H9 (cell line): Measurements from ENCODE around the gene P4HTM. TPM values are rescaled to one million over a fixed set of nuclear protein-coding genes. Genes with fewer than 3 reads are reported as not detected.

ENCODE experiments used
- DNase-seq: peaks from one replicate; pipeline ENCODE4 v3.0.0-alpha.2; 2017
- H2AFZ ChIP-seq: one replicate; pipeline ENCODE4 v1.6.1; 2013; ENCODE audit warnings: mild to moderate bottlenecking, low read length, control low read depth, moderate library complexity
- H2AK5ac ChIP-seq: 2 replicates; pipeline ENCODE4 v1.6.1; 2013; ENCODE audit warnings: low read length, control low read depth, mixed read lengths; ENCODE audit not compliant: insufficient read length
- H2BK120ac ChIP-seq: one replicate; pipeline ENCODE4 v1.6.1; 2013; ENCODE audit warnings: low read depth, mild to moderate bottlenecking, low read length, control low read depth, inconsistent platforms; ENCODE audit not compliant: poor library complexity, severe bottlenecking
- H2BK12ac ChIP-seq: 2 replicates; pipeline ENCODE4 v1.6.1; 2013; ENCODE audit warnings: low read length, control low read depth, mixed read lengths, low read depth; ENCODE audit not compliant: insufficient read length
- H2BK15ac ChIP-seq: 2 replicates; pipeline ENCODE4 v1.6.1; 2013; ENCODE audit warnings: low read depth, low read length, control low read depth
- H2BK20ac ChIP-seq: one replicate; pipeline ENCODE4 v1.6.1; 2013; ENCODE audit warnings: low read depth, mild to moderate bottlenecking, low read length, control low read depth, inconsistent platforms; ENCODE audit not compliant: poor library complexity, severe bottlenecking
- H2BK5ac ChIP-seq: 2 replicates; pipeline ENCODE4 v1.6.1; 2013; ENCODE audit warnings: low read length, control low read depth, mixed read lengths; ENCODE audit not compliant: insufficient read length
- H3K14ac ChIP-seq: 2 replicates; pipeline ENCODE4 v1.6.1; 2013; ENCODE audit warnings: low read length, control low read depth; ENCODE audit not compliant: insufficient read depth
- H3K18ac ChIP-seq: 2 replicates; pipeline ENCODE4 v1.6.1; 2013; ENCODE audit warnings: low read depth, mild to moderate bottlenecking, mixed read lengths, low read length, control low read depth; ENCODE audit not compliant: insufficient read length
- H3K23ac ChIP-seq: 2 replicates; pipeline ENCODE4 v1.6.1; 2013; ENCODE audit warnings: low read length, control low read depth, mixed read lengths, low read depth; ENCODE audit not compliant: insufficient read length
- H3K23me2 ChIP-seq: 2 replicates; pipeline ENCODE4 v1.6.1; 2013; ENCODE audit warnings: low read depth, mild to moderate bottlenecking, mixed read lengths, low read length, control low read depth; ENCODE audit not compliant: insufficient read length, poor library complexity, severe bottlenecking
- H3K27ac ChIP-seq: 2 replicates; pipeline ENCODE4 v1.5.1; 2013; ENCODE audit warnings: low read length, control low read depth, mixed read lengths, low read depth; ENCODE audit not compliant: insufficient read length
- H3K27me3 ChIP-seq: 2 replicates; pipeline ENCODE4 v1.6.1; 2013; ENCODE audit warnings: low read length, control low read depth, inconsistent platforms; ENCODE audit not compliant: insufficient read depth
- H3K4ac ChIP-seq: 2 replicates; pipeline ENCODE4 v1.6.1; 2013; ENCODE audit warnings: low read depth, mild to moderate bottlenecking, control low read depth, inconsistent platforms, low read length, moderate library complexity
- H3K4me1 ChIP-seq: 2 replicates; pipeline ENCODE4 v1.6.1; 2013; ENCODE audit warnings: low read length, control low read depth, inconsistent platforms; ENCODE audit not compliant: insufficient read depth
- H3K4me2 ChIP-seq: 2 replicates; pipeline ENCODE4 v1.6.1; 2013; ENCODE audit warnings: low read length, control low read depth, mixed read lengths; ENCODE audit not compliant: insufficient read length, insufficient read depth
- H3K56ac ChIP-seq: 2 replicates; pipeline ENCODE4 v1.6.1; 2013; ENCODE audit warnings: low read depth, mild to moderate bottlenecking, mixed read lengths, low read length, control low read depth; ENCODE audit not compliant: insufficient read length
- H3K79me1 ChIP-seq: 2 replicates; pipeline ENCODE4 v1.6.1; 2013; ENCODE audit warnings: low read depth, mild to moderate bottlenecking, moderate library complexity, low read length, control low read depth, inconsistent platforms; ENCODE audit not compliant: insufficient read depth, poor library complexity, severe bottlenecking
- H3K79me2 ChIP-seq: 2 replicates; pipeline ENCODE4 v1.6.1; 2013; ENCODE audit warnings: low read length, control low read depth, inconsistent platforms; ENCODE audit not compliant: insufficient read depth
- H3K9ac ChIP-seq: 2 replicates; pipeline ENCODE4 v1.6.1; 2013; ENCODE audit warnings: low read length, control low read depth, mixed read lengths; ENCODE audit not compliant: insufficient read length; ENCODE audit errors: extremely low read depth
- H3K9me3 ChIP-seq: one replicate; pipeline ENCODE4 v1.6.1; 2013; ENCODE audit warnings: low read depth, low read length, inconsistent platforms; ENCODE audit not compliant: control insufficient read depth
- H3T11ph ChIP-seq: one replicate; pipeline ENCODE4 v1.6.1; 2013; ENCODE audit warnings: mild to moderate bottlenecking, low read length, control low read depth, inconsistent platforms
- H4K20me1 ChIP-seq: one replicate; pipeline ENCODE4 v1.6.1; 2013; ENCODE audit not compliant: control insufficient read depth, insufficient read length, insufficient read depth
- H4K5ac ChIP-seq: 2 replicates; pipeline ENCODE4 v1.6.1; 2013; ENCODE audit warnings: low read depth, mild to moderate bottlenecking, mixed read lengths, low read length, control low read depth; ENCODE audit not compliant: insufficient read length
- H4K8ac ChIP-seq: replicated peaks from 2 replicates; pipeline ENCODE4 v1.6.1; 2013; ENCODE audit warnings: low read length, control low read depth, mixed read lengths, low read depth; ENCODE audit not compliant: insufficient read length
- H4K91ac ChIP-seq: 2 replicates; pipeline ENCODE4 v1.6.1; 2013; ENCODE audit warnings: low read depth, mild to moderate bottlenecking, moderate library complexity, mixed read lengths, low read length, control low read depth; ENCODE audit not compliant: insufficient read length
- H3K27ac Mint-ChIP-seq, 3 experiments: 2 replicates in 2 of 3; 3 replicates in 1 of 3; pipeline ENCODE4 v1.8.0; 2020 to 2021; ENCODE audit warnings: mixed read lengths in 3 of 3, mild to moderate bottlenecking in 1 of 3, moderate library complexity in 1 of 3
- H3K27me3 Mint-ChIP-seq: 2 replicates; pipeline ENCODE4 v1.8.0; 2021; ENCODE audit warnings: low read depth, mild to moderate bottlenecking, moderate library complexity, mixed read lengths
- H3K36me3 Mint-ChIP-seq, 3 experiments: 2 replicates in 2 of 3; 3 replicates in 1 of 3; pipeline ENCODE4 v1.8.0; 2020 to 2021; ENCODE audit warnings: low read depth in 3 of 3, mixed read lengths in 3 of 3; ENCODE audit not compliant: insufficient read depth in 1 of 3
- H3K4me1 Mint-ChIP-seq, 2 experiments: 2 replicates each; pipeline ENCODE4 v1.8.0; 2020; ENCODE audit warnings: mixed read lengths in 2 of 2
- H3K4me3 Mint-ChIP-seq, 2 experiments: 2 replicates in 1 of 2; 3 replicates in 1 of 2; pipeline ENCODE4 v1.8.0; 2020 to 2021; ENCODE audit warnings: mild to moderate bottlenecking in 2 of 2, mixed read lengths in 2 of 2, moderate library complexity in 1 of 2
- H3K9me3 Mint-ChIP-seq, 2 experiments: 2 replicates in 1 of 2; 3 replicates in 1 of 2; pipeline ENCODE4 v1.8.0; 2020; ENCODE audit warnings: mild to moderate bottlenecking in 2 of 2, mixed read lengths in 2 of 2, moderate library complexity in 1 of 2
- WGBS: extraction: QIAGEN DNeasy Blood & Tissue Kit; methylation state at CpG from one replicate; pipeline ENCODE4 v1.1.7; 2013; ENCODE audit warnings: missing lambda C conversion rate, low lambda C conversion rate, mixed read lengths; ENCODE audit not compliant: insufficient read length; ENCODE audit errors: extremely low coverage; 5-methylcytosine and 5-hydroxymethylcytosine counted together
- total RNA-seq: library from RNA; stranded (reverse); gene quantifications from 2 replicates; pipeline ENCODE4 v1.2.1, GENCODE V29; 2021
- TF ChIP-seq, protein P1 (sequence below): fragments of 200-600 bp; sonication (generic); conservative IDR thresholded peaks from 3 replicates; pipeline ENCODE4 v1.8.0; 2021; ENCODE audit warnings: antibody characterized with exemption, mild to moderate bottlenecking

P4HTM gene
- total RNA-seq, 1 experiment from 2014 or later = 36.0 TPM

- WGBS = no CpG with 5 or more reads among the region's 6 CpGs
- Histone ChIP-seq H4K91ac (no peak overlapping the region), H2AFZ (no peak overlapping the region), H3K18ac (no peak overlapping the region), H3K4me1 (no peaks in the 10 kb centered on the region), H3K23me2 (peaks cover 13% of the 10 kb centered on the region), H3K56ac (no peak overlapping the region), H3K14ac (no peak overlapping the region), H3K4ac (no peak overlapping the region), H3K4me2 (no peak overlapping the region), H3K27me3 (no peaks in the 10 kb centered on the region), H2BK20ac (no peak overlapping the region), H4K20me1 (peaks cover 2% of the 10 kb centered on the region), H4K8ac (no peak overlapping the region), H2BK5ac (no peak overlapping the region), H3K9me3 (no peaks in the 10 kb centered on the region), H3K27ac (no peak overlapping the region), H4K5ac (no peak overlapping the region), H3K9ac (no peak overlapping the region), H2BK12ac (no peak overlapping the region), H3T11ph (no peak overlapping the region), H3K79me2 (no peaks in the 10 kb centered on the region; the same call in 1 of the 2 replicates), H3K23ac (no peak overlapping the region), H2BK15ac (no peak overlapping the region), H2BK120ac (no peak overlapping the region), H2AK5ac (no peak overlapping the region), H3K79me1 (no peaks in the 10 kb centered on the region)
- DNase-seq = no peak
- Mint-ChIP-seq H3K9me3 (no peaks in the 10 kb centered on the region), H3K27me3 (no peaks in the 10 kb centered on the region), H3K4me1 (peaks cover 17 to 21% of the 10 kb centered on the region in 2 experiments), H3K4me3 (no peak overlapping the region; a peak in 1 of 5 replicates), H3K27ac (no peak overlapping the region), H3K36me3 (peaks cover 25 to 58% (median 50%) of the 10 kb centered on the region in 3 experiments)
- TF ChIP-seq, protein P1, sequence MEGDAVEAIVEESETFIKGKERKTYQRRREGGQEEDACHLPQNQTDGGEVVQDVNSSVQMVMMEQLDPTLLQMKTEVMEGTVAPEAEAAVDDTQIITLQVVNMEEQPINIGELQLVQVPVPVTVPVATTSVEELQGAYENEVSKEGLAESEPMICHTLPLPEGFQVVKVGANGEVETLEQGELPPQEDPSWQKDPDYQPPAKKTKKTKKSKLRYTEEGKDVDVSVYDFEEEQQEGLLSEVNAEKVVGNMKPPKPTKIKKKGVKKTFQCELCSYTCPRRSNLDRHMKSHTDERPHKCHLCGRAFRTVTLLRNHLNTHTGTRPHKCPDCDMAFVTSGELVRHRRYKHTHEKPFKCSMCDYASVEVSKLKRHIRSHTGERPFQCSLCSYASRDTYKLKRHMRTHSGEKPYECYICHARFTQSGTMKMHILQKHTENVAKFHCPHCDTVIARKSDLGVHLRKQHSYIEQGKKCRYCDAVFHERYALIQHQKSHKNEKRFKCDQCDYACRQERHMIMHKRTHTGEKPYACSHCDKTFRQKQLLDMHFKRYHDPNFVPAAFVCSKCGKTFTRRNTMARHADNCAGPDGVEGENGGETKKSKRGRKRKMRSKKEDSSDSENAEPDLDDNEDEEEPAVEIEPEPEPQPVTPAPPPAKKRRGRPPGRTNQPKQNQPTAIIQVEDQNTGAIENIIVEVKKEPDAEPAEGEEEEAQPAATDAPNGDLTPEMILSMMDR = no peak
Measured at GRCh38 chr3:49015765-49016164, 25.7 kb downstream of the P4HTM start.
